Activated CD8-positive, alpha-beta T cell treated with anti-CD3 and anti-CD28 coated beads for 36 hours (primary cell): ENCODE measurements around the gene SIGLECL1. TPM values are rescaled to one million over a fixed set of nuclear protein-coding genes. Genes with fewer than 3 reads are reported as not detected.
A peak's percentile ranks its signal among the peaks of the same experiment; 100 is the strongest.

Experiments
- ATAC-seq: fragments of 200-7000 bp; cut with Tn5 transposase; one replicate; pipeline ENCODE4 v1.10.0; 2021; ENCODE audit warnings: mild to moderate bottlenecking, moderate library complexity
- CTCF ChIA-PET: fragments of 350-600 bp; sonication (Branson Sonifier 250); formaldehyde crosslinking; loops from one replicate; lab custom pipeline; 2021; ENCODE audit warnings: antibody characterized with exemption; lab: Charles Lee
- POLR2A ChIA-PET: fragments of 350-600 bp; sonication (Branson Sonifier 250); formaldehyde crosslinking; loops from one replicate; lab custom pipeline; 2021; ENCODE audit warnings: antibody characterized with exemption; lab: Charles Lee
- DNase-seq: peaks from one replicate; pipeline ENCODE4 v3.0.0-alpha.2; 2020
- H3K27ac Mint-ChIP-seq: one replicate; pipeline ENCODE4 v1.8.0; 2021; ENCODE audit warnings: mild to moderate bottlenecking, mixed read lengths
- H3K27me3 Mint-ChIP-seq: one replicate; pipeline ENCODE4 v1.8.0; 2021; ENCODE audit warnings: mixed read lengths
- H3K36me3 Mint-ChIP-seq: one replicate; pipeline ENCODE4 v1.8.0; 2021; ENCODE audit warnings: low read depth, mixed read lengths
- H3K4me1 Mint-ChIP-seq: one replicate; pipeline ENCODE4 v1.8.0; 2021; ENCODE audit warnings: low read depth, mixed read lengths
- H3K4me3 Mint-ChIP-seq: one replicate; pipeline ENCODE4 v1.8.0; 2021; ENCODE audit warnings: mild to moderate bottlenecking, moderate library complexity, mixed read lengths
- H3K9me3 Mint-ChIP-seq: one replicate; pipeline ENCODE4 v1.8.0; 2021; ENCODE audit warnings: mixed read lengths
- intact Hi-C: fragments of 100-400 bp; cut with micrococcal nuclease; formaldehyde crosslinking; loops from one replicate; pipeline ENCODE4 v1.10.0; 2022
- total RNA-seq, 2 experiments: library from RNA; stranded (reverse); gene quantifications; one replicate each; pipeline ENCODE4 v1.2.3, GENCODE V29; 2021
- TF ChIP-seq, protein P1 (sequence below): fragments of 200-600 bp; IDR thresholded peaks from one replicate; pipeline ENCODE4 v1.8.0; 2022; ENCODE audit warnings: antibody characterized with exemption, mild to moderate bottlenecking

Gene SIGLECL1
- total RNA-seq, 2 experiments from 2014 or later: not detected

DNA sequence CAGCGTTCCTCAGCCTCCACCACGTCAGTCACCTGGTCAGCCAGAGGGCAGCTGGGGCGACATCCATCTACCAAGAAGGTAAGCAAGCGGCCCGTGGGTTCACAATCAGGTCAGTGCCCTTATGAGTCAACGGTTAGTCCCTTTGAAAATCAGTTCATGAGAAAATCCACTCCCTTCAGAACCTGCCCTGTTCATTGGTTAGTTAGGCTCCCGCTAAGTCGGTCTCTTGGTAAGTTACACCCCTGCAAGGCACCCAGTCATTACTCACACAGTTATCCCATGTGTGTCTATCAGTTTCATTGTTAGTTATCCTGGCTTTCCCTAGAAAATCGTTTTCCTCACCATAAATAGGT is 564 bp downstream of the SIGLECL1 start:
- Mint-ChIP-seq H3K36me3 (no peaks in the 10 kb centered on the region), H3K4me1 (peaks cover 9% of the 10 kb centered on the region), H3K27ac (no peak overlapping the region), H3K27me3 (peaks cover 7% of the 10 kb centered on the region), H3K4me3 (no peak overlapping the region), H3K9me3 (no peaks in the 10 kb centered on the region)
- ChIA-PET CTCF (interaction anchor here (2.3 kb wide), 1 partner anchor 8 kb away, joined by 10 read pairs; no protein-coding TSS in a partner anchor), POLR2A (no interaction called here)
- no peak for DNase-seq
- TF ChIP-seq, protein P1, sequence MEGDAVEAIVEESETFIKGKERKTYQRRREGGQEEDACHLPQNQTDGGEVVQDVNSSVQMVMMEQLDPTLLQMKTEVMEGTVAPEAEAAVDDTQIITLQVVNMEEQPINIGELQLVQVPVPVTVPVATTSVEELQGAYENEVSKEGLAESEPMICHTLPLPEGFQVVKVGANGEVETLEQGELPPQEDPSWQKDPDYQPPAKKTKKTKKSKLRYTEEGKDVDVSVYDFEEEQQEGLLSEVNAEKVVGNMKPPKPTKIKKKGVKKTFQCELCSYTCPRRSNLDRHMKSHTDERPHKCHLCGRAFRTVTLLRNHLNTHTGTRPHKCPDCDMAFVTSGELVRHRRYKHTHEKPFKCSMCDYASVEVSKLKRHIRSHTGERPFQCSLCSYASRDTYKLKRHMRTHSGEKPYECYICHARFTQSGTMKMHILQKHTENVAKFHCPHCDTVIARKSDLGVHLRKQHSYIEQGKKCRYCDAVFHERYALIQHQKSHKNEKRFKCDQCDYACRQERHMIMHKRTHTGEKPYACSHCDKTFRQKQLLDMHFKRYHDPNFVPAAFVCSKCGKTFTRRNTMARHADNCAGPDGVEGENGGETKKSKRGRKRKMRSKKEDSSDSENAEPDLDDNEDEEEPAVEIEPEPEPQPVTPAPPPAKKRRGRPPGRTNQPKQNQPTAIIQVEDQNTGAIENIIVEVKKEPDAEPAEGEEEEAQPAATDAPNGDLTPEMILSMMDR: no peak
- no peak for ATAC-seq
- intact Hi-C loops: no loop called here

DNA sequence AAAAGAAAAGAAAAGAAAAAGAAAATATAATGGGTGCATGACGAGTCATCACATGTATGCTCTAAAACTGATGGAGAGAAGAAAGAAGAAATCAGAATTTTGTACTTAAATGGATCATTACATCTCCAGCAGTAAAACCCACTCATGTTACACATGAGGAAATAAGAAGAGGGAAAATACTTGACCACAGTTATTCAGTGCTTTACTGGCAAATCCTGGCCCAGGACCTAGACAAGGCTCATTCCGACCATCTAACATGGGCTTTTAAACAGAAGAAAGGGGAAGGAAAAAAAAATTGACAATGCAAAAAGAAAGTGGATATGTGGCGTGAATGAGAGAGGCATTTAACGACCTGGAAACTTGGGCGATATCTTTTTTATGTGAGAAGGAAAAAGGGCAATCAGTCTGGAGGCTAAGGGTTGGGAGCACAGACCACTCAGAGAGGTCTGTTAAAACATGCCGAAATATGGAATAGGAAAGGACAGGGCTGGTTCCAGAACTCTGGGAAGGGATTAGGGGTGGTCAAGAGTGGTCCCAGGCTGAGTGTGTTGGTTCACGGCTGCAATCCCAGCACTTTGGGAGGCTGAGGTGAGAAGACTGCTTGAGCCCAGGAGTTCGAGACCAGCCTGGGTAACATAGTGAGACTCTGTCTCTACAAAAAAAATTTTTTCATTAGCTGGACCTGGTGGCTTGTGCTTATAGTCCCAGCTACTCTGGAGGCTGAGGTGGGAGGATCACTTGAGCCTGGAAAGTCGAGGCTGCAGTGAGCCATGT is 1.6 kb downstream of the SIGLECL1 start:
- H3K27me3 Mint-ChIP-seq: peaks cover 9% of the 10 kb centered on the region
- TF ChIP-seq, protein P1: no peak
- ChIA-PET POLR2A (no interaction called here), CTCF (no interaction called here)
- no peaks in the 10 kb centered on the region for H3K36me3 Mint-ChIP-seq
- no peak overlapping the region for H3K27ac Mint-ChIP-seq
- no peak for ATAC-seq
- H3K4me3 Mint-ChIP-seq: no peak overlapping the region
- H3K9me3 Mint-ChIP-seq: no peaks in the 10 kb centered on the region
- H3K4me1 Mint-ChIP-seq: peaks cover 10% of the 10 kb centered on the region
- DNase-seq: no peak
- intact Hi-C loops: no loop called here

DNA sequence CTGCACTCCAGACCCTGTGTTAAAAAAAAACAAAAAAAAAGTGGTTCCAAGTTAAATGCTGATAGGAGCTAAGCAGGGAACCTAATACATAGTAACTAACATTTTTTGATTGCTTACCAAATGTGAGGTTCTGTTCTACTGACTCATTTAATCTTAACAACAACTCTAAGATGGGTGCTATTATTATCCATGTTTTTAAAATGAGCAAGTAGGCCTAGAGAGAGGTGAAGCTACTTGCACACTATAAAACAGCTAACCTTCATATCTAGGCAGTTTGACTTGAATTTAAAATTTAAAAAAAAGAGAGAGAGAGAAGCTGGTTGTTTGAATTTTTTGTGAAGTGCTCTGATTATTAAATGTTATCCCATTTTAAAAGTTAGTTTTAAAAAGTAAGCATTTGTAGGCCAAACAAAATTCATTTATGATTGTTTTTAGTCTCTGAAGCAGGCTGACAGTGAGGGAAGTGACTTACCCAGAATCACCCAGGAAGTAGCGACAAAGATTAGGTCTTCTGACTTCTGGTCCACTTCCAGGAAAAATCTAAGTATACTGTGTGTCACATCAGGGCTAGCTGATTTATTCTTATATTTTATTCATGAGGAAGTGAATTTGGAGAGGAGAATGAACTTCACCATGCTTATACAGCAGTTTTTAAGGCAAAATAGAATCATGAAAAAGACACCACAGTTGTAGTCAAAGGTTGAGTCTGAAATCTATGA is 2.4 kb downstream of the SIGLECL1 start:
- DNase-seq (no peak), ATAC-seq (no peak)
- no peak overlapping the region for H3K4me3 Mint-ChIP-seq
- no peak overlapping the region for H3K27ac Mint-ChIP-seq
- intact Hi-C loops: no loop called here
- TF ChIP-seq, protein P1: no peak
- ChIA-PET POLR2A (no interaction called here), CTCF (no interaction called here)
- H3K4me1 Mint-ChIP-seq: peaks cover 10% of the 10 kb centered on the region
- H3K9me3 Mint-ChIP-seq: no peaks in the 10 kb centered on the region
- H3K27me3 Mint-ChIP-seq: peaks cover 13% of the 10 kb centered on the region
- H3K36me3 Mint-ChIP-seq: no peaks in the 10 kb centered on the region

DNA sequence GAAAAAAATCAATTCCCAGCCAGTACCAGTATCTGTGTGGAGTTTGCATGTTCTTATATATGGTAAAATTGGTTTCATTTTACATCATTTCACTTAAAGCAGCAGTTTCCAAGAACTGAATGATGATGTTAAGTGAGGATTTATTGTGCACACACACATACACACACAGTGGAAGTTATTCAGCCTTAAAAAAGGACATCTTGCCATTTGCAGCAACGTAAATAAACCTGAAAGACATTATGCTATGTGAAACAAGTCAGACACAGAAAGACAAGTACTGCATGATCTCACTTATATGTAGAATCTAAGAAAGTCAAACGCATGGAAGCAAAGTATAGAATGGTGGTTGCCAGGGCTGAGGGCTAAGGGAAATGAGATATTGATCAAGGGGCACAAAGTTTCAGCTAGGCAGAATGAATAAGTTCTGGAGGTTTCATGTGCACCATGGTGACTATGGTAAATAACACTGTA is 5.3 kb downstream of the SIGLECL1 start:
- H3K4me3 Mint-ChIP-seq: no peak overlapping the region
- no peaks in the 10 kb centered on the region for H3K9me3 Mint-ChIP-seq
- CTCF ChIA-PET: interaction anchor here (1.3 kb wide), 1 partner anchor 126 kb away, joined by 3 read pairs; no protein-coding TSS in a partner anchor

More for the DNA sequence above, 5.3 kb downstream of the SIGLECL1 start:
- POLR2A ChIA-PET: no interaction called here
- DNase-seq (no peak), ATAC-seq (peak; percentile 82)
- peaks cover 26% of the 10 kb centered on the region for H3K27me3 Mint-ChIP-seq
- H3K4me1 Mint-ChIP-seq: peaks cover 12% of the 10 kb centered on the region
- H3K27ac Mint-ChIP-seq: peak overlapping the region; percentile 21
- no peaks in the 10 kb centered on the region for H3K36me3 Mint-ChIP-seq
- intact Hi-C loops: loop anchor here (5.0 kb wide), 1 partner anchor 99 kb away; no protein-coding TSS in a partner anchor
- TF ChIP-seq, protein P1: no peak
